Activated CD4-positive, alpha-beta T cell treated with anti-CD3 and anti-CD28 coated beads, Interleukin-2, amount 10 ng/mL, durations not matched to agents 7 days and 5 days (primary cell): Measurements from ENCODE around the gene CNTNAP5. TPM values are rescaled to one million over a fixed set of nuclear protein-coding genes. Genes with fewer than 3 reads are reported as not detected.

Experiments used
- CTCF ChIA-PET: fragments of 350-600 bp; sonication (Branson Sonifier 250); formaldehyde crosslinking; loops from one replicate; lab custom pipeline; 2021; ENCODE audit warnings: antibody characterized with exemption; lab: Charles Lee
- POLR2A ChIA-PET: fragments of 350-600 bp; sonication (Branson Sonifier 250); formaldehyde crosslinking; loops from one replicate; lab custom pipeline; 2021; ENCODE audit warnings: antibody characterized with exemption; lab: Charles Lee
- DNase-seq: peaks from one replicate; pipeline ENCODE4 v3.0.0-alpha.2; 2020
- H3K27ac Mint-ChIP-seq: one replicate; pipeline ENCODE4 v1.8.0; 2021; ENCODE audit warnings: mild to moderate bottlenecking, moderate library complexity, mixed read lengths
- H3K27me3 Mint-ChIP-seq: one replicate; pipeline ENCODE4 v1.8.0; 2021; ENCODE audit warnings: mixed read lengths
- H3K36me3 Mint-ChIP-seq: one replicate; pipeline ENCODE4 v1.8.0; 2021; ENCODE audit warnings: low read depth, mixed read lengths
- H3K4me1 Mint-ChIP-seq: one replicate; pipeline ENCODE4 v1.8.0; 2021; ENCODE audit warnings: mixed read lengths
- H3K4me3 Mint-ChIP-seq: one replicate; pipeline ENCODE4 v1.8.0; 2021; ENCODE audit warnings: mild to moderate bottlenecking, moderate library complexity, mixed read lengths
- H3K9me3 Mint-ChIP-seq: one replicate; pipeline ENCODE4 v1.8.0; 2021; ENCODE audit warnings: mixed read lengths
- total RNA-seq, 2 experiments: library from RNA; stranded (reverse); gene quantifications; one replicate each; pipeline ENCODE4 v1.2.3, GENCODE V29; 2021

CNTNAP5 gene
- total RNA-seq, 2 experiments from 2014 or later, result not detected

- Mint-ChIP-seq H3K36me3 (no peaks in the 10 kb centered on the region), H3K27me3 (no peaks in the 10 kb centered on the region), H3K9me3 (no peaks in the 10 kb centered on the region), H3K4me1 (no peaks in the 10 kb centered on the region), H3K4me3 (no peak overlapping the region), H3K27ac (no peak overlapping the region)
- POLR2A ChIA-PET, result no interaction called here
- DNase-seq, result no peak
- CTCF ChIA-PET, result no interaction called here
These were observed 550.4 kb downstream of the CNTNAP5 start for GRCh38 chr2:124575497-124575896.

GRCh38 chr2:124580263-124580662 is 555.2 kb downstream of the CNTNAP5 start:
- Mint-ChIP-seq H3K27me3 (no peaks in the 10 kb centered on the region), H3K4me1 (no peaks in the 10 kb centered on the region), H3K27ac (no peak overlapping the region), H3K4me3 (no peak overlapping the region), H3K9me3 (no peaks in the 10 kb centered on the region), H3K36me3 (no peaks in the 10 kb centered on the region)
- ChIA-PET POLR2A (no interaction called here), CTCF (no interaction called here)
- DNase-seq, result no peak

GRCh38 chr2:124582387-124582786 is 557.3 kb downstream of the CNTNAP5 start:
- Mint-ChIP-seq H3K9me3 (no peaks in the 10 kb centered on the region), H3K4me1 (no peaks in the 10 kb centered on the region), H3K4me3 (no peak overlapping the region), H3K27ac (no peak overlapping the region), H3K27me3 (no peaks in the 10 kb centered on the region), H3K36me3 (no peaks in the 10 kb centered on the region)
- no peak for DNase-seq
- POLR2A ChIA-PET, result no interaction called here
- CTCF ChIA-PET, result no interaction called here

- Mint-ChIP-seq H3K4me1 (no peaks in the 10 kb centered on the region), H3K9me3 (no peaks in the 10 kb centered on the region), H3K27me3 (no peaks in the 10 kb centered on the region), H3K36me3 (no peaks in the 10 kb centered on the region), H3K4me3 (no peak overlapping the region), H3K27ac (no peak overlapping the region)
- DNase-seq, result no peak
- ChIA-PET POLR2A (no interaction called here), CTCF (no interaction called here)
These were observed 559.5 kb downstream of the CNTNAP5 start for GRCh38 chr2:124584615-124585014.

- no peak for DNase-seq
- ChIA-PET POLR2A (no interaction called here), CTCF (no interaction called here)
- H3K4me1 Mint-ChIP-seq, result no peaks in the 10 kb centered on the region
- H3K4me3 Mint-ChIP-seq, result no peak overlapping the region
- H3K27me3 Mint-ChIP-seq, result no peaks in the 10 kb centered on the region
- H3K36me3 Mint-ChIP-seq, result no peaks in the 10 kb centered on the region
- no peak overlapping the region for H3K27ac Mint-ChIP-seq
- no peaks in the 10 kb centered on the region for H3K9me3 Mint-ChIP-seq
These were observed 560.2 kb downstream of the CNTNAP5 start for GRCh38 chr2:124585277-124585676.

- H3K4me1 Mint-ChIP-seq, result no peaks in the 10 kb centered on the region
- DNase-seq, result no peak
- H3K27ac Mint-ChIP-seq, result no peak overlapping the region
- H3K27me3 Mint-ChIP-seq, result no peaks in the 10 kb centered on the region
- H3K9me3 Mint-ChIP-seq, result peaks cover 2% of the 10 kb centered on the region
- no peaks in the 10 kb centered on the region for H3K36me3 Mint-ChIP-seq
- POLR2A ChIA-PET, result no interaction called here
- H3K4me3 Mint-ChIP-seq, result no peak overlapping the region
- CTCF ChIA-PET, result no interaction called here
These were observed 561.1 kb downstream of the CNTNAP5 start for GRCh38 chr2:124586210-124586609.

GRCh38 chr2:124586835-124587234 is 561.7 kb downstream of the CNTNAP5 start:
- DNase-seq, result no peak
- H3K4me3 Mint-ChIP-seq, result no peak overlapping the region
- no peaks in the 10 kb centered on the region for H3K4me1 Mint-ChIP-seq
- H3K9me3 Mint-ChIP-seq, result peaks cover 2% of the 10 kb centered on the region
- H3K27ac Mint-ChIP-seq, result no peak overlapping the region
- H3K36me3 Mint-ChIP-seq, result no peaks in the 10 kb centered on the region
- ChIA-PET CTCF (no interaction called here), POLR2A (no interaction called here)
- H3K27me3 Mint-ChIP-seq, result no peaks in the 10 kb centered on the region

- Mint-ChIP-seq H3K9me3 (peaks cover 2% of the 10 kb centered on the region), H3K4me3 (no peak overlapping the region), H3K27ac (no peak overlapping the region), H3K27me3 (no peaks in the 10 kb centered on the region), H3K36me3 (no peaks in the 10 kb centered on the region), H3K4me1 (no peaks in the 10 kb centered on the region)
- ChIA-PET POLR2A (no interaction called here), CTCF (no interaction called here)
- DNase-seq, result no peak
These were observed 564.9 kb downstream of the CNTNAP5 start for GRCh38 chr2:124589971-124590370.

GRCh38 chr2:124602759-124603158 is 577.7 kb downstream of the CNTNAP5 start:
- CTCF ChIA-PET, result no interaction called here
- Mint-ChIP-seq H3K4me1 (no peaks in the 10 kb centered on the region), H3K27me3 (no peaks in the 10 kb centered on the region), H3K9me3 (peaks cover 15% of the 10 kb centered on the region), H3K27ac (no peak overlapping the region), H3K36me3 (no peaks in the 10 kb centered on the region), H3K4me3 (no peak overlapping the region)
- POLR2A ChIA-PET, result no interaction called here
- DNase-seq, result no peak

- Mint-ChIP-seq H3K4me1 (no peaks in the 10 kb centered on the region), H3K27ac (no peak overlapping the region), H3K9me3 (peaks cover 9% of the 10 kb centered on the region), H3K4me3 (no peak overlapping the region), H3K36me3 (no peaks in the 10 kb centered on the region), H3K27me3 (no peaks in the 10 kb centered on the region)
- ChIA-PET POLR2A (no interaction called here), CTCF (no interaction called here)
- DNase-seq, result no peak
These were observed 579.9 kb downstream of the CNTNAP5 start for GRCh38 chr2:124604940-124605339.

- H3K36me3 Mint-ChIP-seq, result no peaks in the 10 kb centered on the region
- no peak overlapping the region for H3K27ac Mint-ChIP-seq
- no peak for DNase-seq
- H3K4me1 Mint-ChIP-seq, result no peaks in the 10 kb centered on the region
- H3K9me3 Mint-ChIP-seq, result peaks cover 4% of the 10 kb centered on the region
- no peak overlapping the region for H3K4me3 Mint-ChIP-seq
- CTCF ChIA-PET, result no interaction called here
- no peaks in the 10 kb centered on the region for H3K27me3 Mint-ChIP-seq
- POLR2A ChIA-PET, result no interaction called here
These were observed 582.6 kb downstream of the CNTNAP5 start for GRCh38 chr2:124607679-124608078.

- no peaks in the 10 kb centered on the region for H3K36me3 Mint-ChIP-seq
- H3K9me3 Mint-ChIP-seq, result no peaks in the 10 kb centered on the region
- H3K4me1 Mint-ChIP-seq, result no peaks in the 10 kb centered on the region
- H3K27ac Mint-ChIP-seq, result no peak overlapping the region
- H3K4me3 Mint-ChIP-seq, result no peak overlapping the region
- POLR2A ChIA-PET, result no interaction called here
- CTCF ChIA-PET, result no interaction called here
- no peaks in the 10 kb centered on the region for H3K27me3 Mint-ChIP-seq
- DNase-seq, result no peak
These were observed 584.6 kb downstream of the CNTNAP5 start for GRCh38 chr2:124609667-124610066.

- Mint-ChIP-seq H3K4me1 (no peaks in the 10 kb centered on the region), H3K9me3 (no peaks in the 10 kb centered on the region), H3K36me3 (no peaks in the 10 kb centered on the region), H3K4me3 (no peak overlapping the region), H3K27me3 (no peaks in the 10 kb centered on the region), H3K27ac (no peak overlapping the region)
- ChIA-PET POLR2A (no interaction called here), CTCF (no interaction called here)
- DNase-seq, result no peak
These were observed 585.1 kb downstream of the CNTNAP5 start for GRCh38 chr2:124610141-124610540.

GRCh38 chr2:124610866-124611265 is 585.8 kb downstream of the CNTNAP5 start:
- Mint-ChIP-seq H3K4me1 (no peaks in the 10 kb centered on the region), H3K27ac (no peak overlapping the region), H3K9me3 (no peaks in the 10 kb centered on the region), H3K36me3 (no peaks in the 10 kb centered on the region), H3K4me3 (no peak overlapping the region), H3K27me3 (no peaks in the 10 kb centered on the region)
- DNase-seq, result no peak
- ChIA-PET POLR2A (no interaction called here), CTCF (no interaction called here)
